GM19043 (cell line): ENCODE measurements around the gene CCDC24.
A peak's percentile ranks its signal among the peaks of the same experiment; 100 is the strongest.

Experiments
- ATAC-seq: cut with Tn5 transposase; IDR thresholded peaks from one replicate; pipeline ENCODE4 v1.9.1; 2021; ENCODE audit warnings: low read depth; ENCODE audit not compliant: unreplicated experiment

The CCDC24 gene

GRCh38 chr1:43991476-43992231, at the start of gene CCDC24:
TSS of gene CCDC24 (plus strand) at chr1:43991599. CDS start at chr1:43991879, 280 bp downstream.
- ATAC-seq = peak; percentile 50

GRCh38 chr1:43942411-43942810, 49.0 kb upstream of the CCDC24 start:
- no peak for ATAC-seq

- no peak for ATAC-seq
Measured at GRCh38 chr1:43944860-43945259, 46.5 kb upstream of the CCDC24 start.

GRCh38 chr1:43945674-43946235, 45.6 kb upstream of the CCDC24 start:
- ATAC-seq = no peak

- peak; percentile 85 for ATAC-seq
Measured at GRCh38 chr1:43946236-43947060, 45.0 kb upstream of the CCDC24 start, which contains the start of gene IPO13. TSS of gene IPO13 (plus strand) at chr1:43946950. CDS start at chr1:43947601, 651 bp downstream.

- ATAC-seq = no peak
Measured at GRCh38 chr1:43947061-43947873, 44.1 kb upstream of the CCDC24 start.

- ATAC-seq = no peak
Measured at GRCh38 chr1:43947874-43948437, 43.4 kb upstream of the CCDC24 start.

GRCh38 chr1:43949678-43950077, 41.7 kb upstream of the CCDC24 start:
- no peak for ATAC-seq

GRCh38 chr1:43951021-43951985, 40.1 kb upstream of the CCDC24 start:
- no peak for ATAC-seq

- no peak for ATAC-seq
Measured at GRCh38 chr1:43952731-43953346, 38.6 kb upstream of the CCDC24 start.

- no peak for ATAC-seq
Measured at GRCh38 chr1:43953361-43953760, 38.0 kb upstream of the CCDC24 start.

GRCh38 chr1:43954036-43954435, 37.4 kb upstream of the CCDC24 start:
- no peak for ATAC-seq

- ATAC-seq = no peak
Measured at GRCh38 chr1:43956234-43956633, 35.2 kb upstream of the CCDC24 start.

GRCh38 chr1:43957407-43958040, 33.9 kb upstream of the CCDC24 start:
- ATAC-seq = no peak

GRCh38 chr1:43958351-43959255, 32.8 kb upstream of the CCDC24 start:
- ATAC-seq = no peak

GRCh38 chr1:43960798-43961197, 30.6 kb upstream of the CCDC24 start:
- ATAC-seq = no peak

- no peak for ATAC-seq
Measured at GRCh38 chr1:43961692-43962091, 29.7 kb upstream of the CCDC24 start.
